ENCODE data around the gene VAPA. TPM values are rescaled to one million over a fixed set of nuclear protein-coding genes. Genes with fewer than 3 reads are reported as not detected.

Gene VAPA
- total RNA-seq, 3 donors from 2014 or later, result 240 to 333 (median 273) TPM

DNA sequence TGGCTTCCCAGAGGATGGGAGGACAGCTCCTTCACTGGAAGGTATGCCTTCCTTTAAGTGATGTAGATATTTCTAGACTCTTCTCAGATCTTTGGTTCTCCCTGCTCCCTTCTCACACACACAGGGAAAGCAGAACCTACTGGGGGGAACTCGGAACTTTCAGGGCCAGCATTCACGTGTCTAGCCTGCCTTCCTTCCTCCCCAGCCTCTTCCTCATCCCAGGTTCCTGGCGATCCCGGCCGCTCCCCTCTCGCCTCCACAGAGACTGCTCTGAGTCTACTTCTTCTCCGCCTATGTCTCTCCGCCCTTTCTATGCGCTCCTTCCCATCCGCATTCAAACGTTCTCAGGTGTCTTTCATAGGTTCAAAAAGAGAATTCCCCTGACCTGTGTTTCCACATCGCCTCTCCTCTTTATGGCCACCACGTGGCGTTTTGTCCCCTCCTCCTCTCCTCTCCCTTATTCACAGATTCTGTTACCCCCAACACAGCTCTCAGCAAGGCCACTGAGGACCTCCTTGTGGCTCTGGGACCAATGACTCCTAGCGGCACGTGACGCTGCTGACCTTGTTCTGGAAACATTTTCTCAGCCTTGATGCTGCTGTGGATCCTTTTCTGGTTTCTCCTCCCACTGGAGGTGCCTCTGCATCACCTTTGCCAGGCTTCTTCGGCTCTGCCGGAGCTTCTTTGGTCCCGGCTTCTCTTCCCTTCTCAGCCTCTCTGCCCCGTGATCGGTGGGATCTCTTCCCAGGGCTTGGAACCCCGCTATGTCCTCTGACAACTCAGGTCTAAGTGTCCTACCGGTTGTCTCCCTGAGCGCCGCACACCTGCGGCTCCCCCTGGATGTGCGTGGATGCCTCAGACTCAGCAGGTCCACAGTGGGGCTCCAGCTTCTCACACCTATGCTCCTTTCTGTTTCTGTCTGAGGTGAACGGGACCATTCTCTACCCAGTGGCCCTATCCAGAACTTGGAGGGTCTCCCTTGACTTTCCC, 77.5 kb downstream of the VAPA start:
- no peaks in the 10 kb centered on the region for H3K9me3 ChIP-seq
- no peaks in the 10 kb centered on the region for H3K36me3 ChIP-seq (ENCODE audit: low read depth)
- no peak overlapping the region for H3K4me3 ChIP-seq
- H3K4me1 ChIP-seq (ENCODE audit: low read depth), result no peaks in the 10 kb centered on the region
- TF ChIP-seq, protein P1, sequence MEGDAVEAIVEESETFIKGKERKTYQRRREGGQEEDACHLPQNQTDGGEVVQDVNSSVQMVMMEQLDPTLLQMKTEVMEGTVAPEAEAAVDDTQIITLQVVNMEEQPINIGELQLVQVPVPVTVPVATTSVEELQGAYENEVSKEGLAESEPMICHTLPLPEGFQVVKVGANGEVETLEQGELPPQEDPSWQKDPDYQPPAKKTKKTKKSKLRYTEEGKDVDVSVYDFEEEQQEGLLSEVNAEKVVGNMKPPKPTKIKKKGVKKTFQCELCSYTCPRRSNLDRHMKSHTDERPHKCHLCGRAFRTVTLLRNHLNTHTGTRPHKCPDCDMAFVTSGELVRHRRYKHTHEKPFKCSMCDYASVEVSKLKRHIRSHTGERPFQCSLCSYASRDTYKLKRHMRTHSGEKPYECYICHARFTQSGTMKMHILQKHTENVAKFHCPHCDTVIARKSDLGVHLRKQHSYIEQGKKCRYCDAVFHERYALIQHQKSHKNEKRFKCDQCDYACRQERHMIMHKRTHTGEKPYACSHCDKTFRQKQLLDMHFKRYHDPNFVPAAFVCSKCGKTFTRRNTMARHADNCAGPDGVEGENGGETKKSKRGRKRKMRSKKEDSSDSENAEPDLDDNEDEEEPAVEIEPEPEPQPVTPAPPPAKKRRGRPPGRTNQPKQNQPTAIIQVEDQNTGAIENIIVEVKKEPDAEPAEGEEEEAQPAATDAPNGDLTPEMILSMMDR (IDR thresholded peaks at IDR 0.05), result no peak
- DNase-seq, result no peak
- peak; percentile 8 for ATAC-seq
- intact Hi-C loops (cut with DNase I, micrococcal nuclease), result no loop called here

DNA sequence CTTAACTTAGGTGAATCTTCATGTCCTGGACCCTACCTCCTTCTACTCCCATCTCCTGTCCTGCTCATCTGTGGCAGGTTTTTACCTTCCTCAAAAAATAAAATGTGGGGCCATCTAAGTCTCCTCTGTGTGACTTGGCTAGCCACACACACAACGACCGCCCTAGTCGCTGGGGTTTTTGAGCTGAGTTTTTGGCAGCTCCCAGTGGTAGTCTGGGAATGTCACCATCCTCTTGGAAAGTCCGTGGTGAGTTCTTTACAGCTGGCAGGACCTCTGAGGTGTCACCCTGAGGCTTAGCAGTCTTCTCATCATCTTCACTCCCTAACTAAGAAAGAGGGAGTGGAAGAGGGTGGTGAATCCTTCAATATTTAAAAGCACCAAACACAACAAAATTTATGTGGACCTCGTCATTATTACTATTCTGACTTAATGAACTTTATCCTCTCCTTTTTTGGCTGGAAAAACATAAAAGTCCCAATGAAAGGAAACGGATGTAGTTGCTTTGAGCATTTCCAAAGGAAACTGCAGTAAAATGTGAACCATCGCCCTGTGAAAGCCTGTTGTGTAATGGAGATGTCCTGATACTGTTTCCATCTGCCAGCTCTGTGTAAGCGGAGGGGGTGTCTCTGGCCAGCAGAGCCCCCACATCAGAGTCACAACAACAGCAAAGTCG, 78.6 kb downstream of the VAPA start:
- intact Hi-C loops (cut with DNase I, micrococcal nuclease), result no loop called here
- TF ChIP-seq, protein P1 (IDR thresholded peaks at IDR 0.05), result no peak
- Histone ChIP-seq H3K9me3 (peaks cover 1% of the 10 kb centered on the region), H3K4me3 (no peak overlapping the region), H3K36me3 (ENCODE audit: low read depth) (no peaks in the 10 kb centered on the region), H3K4me1 (ENCODE audit: low read depth) (no peaks in the 10 kb centered on the region)
- DNase-seq (no peak), ATAC-seq (peak; percentile 41)

DNA sequence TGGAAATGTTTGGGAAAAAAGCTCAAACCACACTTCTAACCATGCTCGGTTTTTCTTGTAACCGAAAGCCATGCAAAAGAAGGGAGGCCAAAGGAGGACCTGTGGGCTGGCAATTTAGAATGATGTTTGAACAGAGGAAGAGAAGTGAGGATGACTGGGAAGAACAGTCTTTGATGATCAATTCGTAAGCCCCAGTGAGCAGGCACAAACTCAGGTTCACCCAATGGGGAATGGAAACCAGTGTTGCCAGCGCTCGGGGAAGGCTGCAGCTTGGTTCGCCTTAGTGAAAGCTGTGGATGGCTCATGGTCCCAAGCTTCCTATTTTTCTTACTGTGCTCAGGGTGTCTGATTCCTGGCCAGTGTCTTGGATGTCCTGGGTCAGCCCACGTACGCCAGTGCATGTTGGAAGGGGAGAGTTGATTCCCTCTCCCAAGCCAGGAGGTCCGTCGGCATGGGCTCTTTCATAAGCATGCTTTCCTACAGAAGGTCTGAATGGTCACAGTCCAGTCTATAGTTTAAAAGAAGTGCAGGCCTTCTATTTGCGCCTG, 79.2 kb downstream of the VAPA start:
- no peaks in the 10 kb centered on the region for H3K36me3 ChIP-seq (ENCODE audit: low read depth)
- no peak overlapping the region for H3K4me3 ChIP-seq
- TF ChIP-seq, protein P1 (IDR thresholded peaks at IDR 0.05), result no peak
- no peak for ATAC-seq
- DNase-seq, result no peak
- H3K9me3 ChIP-seq, result peaks cover 6% of the 10 kb centered on the region
- H3K4me1 ChIP-seq (ENCODE audit: low read depth), result no peaks in the 10 kb centered on the region
- intact Hi-C loops (cut with DNase I, micrococcal nuclease), result no loop called here

DNA sequence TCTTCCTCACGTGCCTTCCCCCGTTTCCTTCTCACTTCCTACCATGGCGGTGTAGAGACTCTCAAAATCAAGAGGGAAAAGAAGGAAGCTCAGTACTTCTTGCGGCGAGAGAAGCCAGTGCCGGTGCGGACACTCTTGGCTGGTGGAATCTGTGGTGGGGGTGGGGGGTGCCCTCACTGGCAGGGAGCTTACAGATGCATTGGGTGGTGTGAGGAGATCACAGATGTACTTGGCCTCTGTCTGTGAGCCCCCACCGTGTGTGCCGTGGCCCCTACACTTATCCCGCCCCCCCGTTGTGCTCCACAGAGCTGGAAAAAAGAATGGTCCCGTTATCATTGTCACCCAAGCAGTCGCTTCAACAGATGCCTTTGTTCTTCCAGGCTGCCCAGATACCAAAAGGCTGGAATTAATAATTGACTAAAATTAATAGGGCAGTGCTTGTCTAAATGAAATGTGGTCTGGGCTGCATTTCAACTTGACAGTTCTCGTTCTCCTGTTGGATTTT, 79.8 kb downstream of the VAPA start:
- TF ChIP-seq, protein P1 (IDR thresholded peaks at IDR 0.05), result no peak
- H3K4me1 ChIP-seq (ENCODE audit: low read depth), result no peaks in the 10 kb centered on the region
- no peak for ATAC-seq
- H3K4me3 ChIP-seq, result no peak overlapping the region
- peaks cover 11% of the 10 kb centered on the region for H3K9me3 ChIP-seq
- H3K36me3 ChIP-seq (ENCODE audit: low read depth), result no peaks in the 10 kb centered on the region
- intact Hi-C loops (cut with DNase I, micrococcal nuclease), result no loop called here
- DNase-seq, result no peak

DNA sequence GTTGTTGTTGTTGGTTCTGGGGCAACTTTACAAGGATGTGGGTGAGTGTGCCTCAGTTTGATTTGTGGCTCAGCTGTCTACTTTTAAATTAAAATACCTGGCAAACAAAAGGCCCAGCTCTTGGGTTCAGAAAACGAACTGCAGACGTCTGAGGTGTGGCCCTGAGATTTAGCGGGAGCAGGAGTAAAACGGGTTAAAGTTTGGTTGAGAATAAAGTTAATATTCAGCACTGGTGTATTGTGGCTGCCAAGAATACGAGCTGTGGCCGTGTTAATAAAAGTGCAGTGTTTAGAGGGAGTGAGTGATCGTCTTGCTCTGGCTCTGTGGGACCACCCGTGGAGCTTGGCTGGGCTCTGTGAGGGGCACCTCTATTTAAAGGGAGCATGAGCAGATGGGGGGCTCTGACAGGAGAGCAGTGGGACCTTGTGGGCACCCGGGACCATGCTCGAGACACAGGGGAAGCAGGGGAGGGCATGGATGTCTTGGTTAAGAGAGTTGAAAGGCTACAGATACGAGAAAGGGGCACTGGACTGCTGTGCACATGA, 80.3 kb downstream of the VAPA start:
- intact Hi-C loops (cut with DNase I, micrococcal nuclease), result no loop called here
- ATAC-seq (no peak), DNase-seq (no peak)
- no peak overlapping the region for H3K4me3 ChIP-seq
- no peaks in the 10 kb centered on the region for H3K36me3 ChIP-seq (ENCODE audit: low read depth)
- TF ChIP-seq, protein P1 (IDR thresholded peaks at IDR 0.05), result no peak
- no peaks in the 10 kb centered on the region for H3K4me1 ChIP-seq (ENCODE audit: low read depth)
- H3K9me3 ChIP-seq, result peaks cover 15% of the 10 kb centered on the region

Data from mucosa of descending colon (tissue), 3 donors.